C1 segment of cervical spinal cord (tissue), 14 donors: ENCODE data around the gene TOGARAM2.
"Not testable (repeated sequence)": the region's sequence is repeated elsewhere in the genome, so short reads cannot be mapped to it uniquely, and the experiment has no call there.

Source experiments
- DNase-seq, 14 donors: peaks; one replicate each; lab custom pipeline; 2025; lab: John Stamatoyannopoulos, UW

Gene TOGARAM2

GRCh38 chr2:29072251-29072650 lies 91.2 kb downstream of the TOGARAM2 start:
- DNase-seq, result no peak

DNA sequence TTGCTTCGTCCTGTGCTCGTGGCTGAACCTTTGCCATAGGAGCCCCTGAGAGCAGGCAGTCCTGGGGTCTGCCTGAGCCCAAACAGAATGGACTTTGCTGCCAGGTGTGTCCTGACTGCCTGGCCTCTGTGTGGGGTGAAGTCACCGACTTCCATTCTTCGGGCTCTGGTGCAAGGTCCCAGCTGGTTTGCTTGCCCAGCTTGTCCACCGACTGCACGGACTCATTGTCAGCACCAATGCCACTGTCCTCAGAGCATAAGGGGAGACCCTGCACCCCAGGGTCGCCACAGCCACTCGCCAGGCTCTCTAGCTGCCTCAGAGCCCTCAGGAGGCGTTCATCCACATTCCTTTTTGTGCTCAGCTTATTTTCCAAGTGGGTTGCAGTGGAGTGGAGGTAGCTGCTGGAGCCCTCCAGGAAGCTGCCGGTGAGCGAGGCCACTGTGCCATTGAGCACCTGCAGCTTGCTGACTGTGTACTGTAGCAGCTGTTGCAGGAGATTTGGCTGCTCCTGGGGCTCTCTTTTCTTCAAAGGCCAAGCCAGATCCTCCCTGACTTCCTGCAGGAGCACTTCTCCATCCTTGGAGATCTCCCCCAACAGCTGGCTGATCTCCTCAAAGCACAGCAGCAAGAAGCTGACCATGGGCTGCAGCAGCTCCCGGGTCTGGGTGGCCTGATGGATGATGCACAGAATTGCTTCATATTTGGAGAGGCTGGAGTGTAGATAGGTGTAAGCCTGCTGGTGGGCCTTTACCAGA lies 92.0 kb downstream of the TOGARAM2 start:
- no peak for DNase-seq

GRCh38 chr2:29073933-29074332 lies 92.8 kb downstream of the TOGARAM2 start:
- DNase-seq, result no peak

- peak in 1 of 14 donors; percentile 20 for DNase-seq
Measured at GRCh38 chr2:29074411-29074810, 93.3 kb downstream of the TOGARAM2 start, which contains the start of gene PCARE. Gene PCARE (minus strand): TSS chr2:29074523. CDS start chr2:29074261, 262 bp downstream.

GRCh38 chr2:29075894-29076705 lies 95.0 kb downstream of the TOGARAM2 start:
- DNase-seq, result peak in 12 of 14 donors; percentile 25 to 83 (median 72)

DNA sequence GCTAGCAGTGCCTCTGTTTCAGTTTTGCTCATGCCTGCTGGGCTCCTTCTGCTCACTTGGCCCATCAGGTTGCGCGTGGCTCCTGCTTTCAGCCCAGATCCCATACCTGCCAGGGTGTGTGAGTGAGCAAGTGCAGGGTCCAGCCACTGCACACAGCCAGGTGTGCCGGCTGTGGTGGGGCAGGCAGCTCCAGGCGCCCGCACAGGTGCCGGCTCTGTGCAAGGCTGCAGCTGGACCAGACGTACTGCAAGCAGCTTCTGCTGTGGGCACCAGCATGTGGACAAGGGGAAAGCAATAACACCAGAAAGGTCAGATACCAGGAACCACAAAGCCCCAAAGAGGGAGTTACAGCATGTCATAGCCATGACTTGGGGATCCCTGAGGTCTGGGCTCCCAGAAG lies 98.8 kb downstream of the TOGARAM2 start:
- no peak for DNase-seq

DNA sequence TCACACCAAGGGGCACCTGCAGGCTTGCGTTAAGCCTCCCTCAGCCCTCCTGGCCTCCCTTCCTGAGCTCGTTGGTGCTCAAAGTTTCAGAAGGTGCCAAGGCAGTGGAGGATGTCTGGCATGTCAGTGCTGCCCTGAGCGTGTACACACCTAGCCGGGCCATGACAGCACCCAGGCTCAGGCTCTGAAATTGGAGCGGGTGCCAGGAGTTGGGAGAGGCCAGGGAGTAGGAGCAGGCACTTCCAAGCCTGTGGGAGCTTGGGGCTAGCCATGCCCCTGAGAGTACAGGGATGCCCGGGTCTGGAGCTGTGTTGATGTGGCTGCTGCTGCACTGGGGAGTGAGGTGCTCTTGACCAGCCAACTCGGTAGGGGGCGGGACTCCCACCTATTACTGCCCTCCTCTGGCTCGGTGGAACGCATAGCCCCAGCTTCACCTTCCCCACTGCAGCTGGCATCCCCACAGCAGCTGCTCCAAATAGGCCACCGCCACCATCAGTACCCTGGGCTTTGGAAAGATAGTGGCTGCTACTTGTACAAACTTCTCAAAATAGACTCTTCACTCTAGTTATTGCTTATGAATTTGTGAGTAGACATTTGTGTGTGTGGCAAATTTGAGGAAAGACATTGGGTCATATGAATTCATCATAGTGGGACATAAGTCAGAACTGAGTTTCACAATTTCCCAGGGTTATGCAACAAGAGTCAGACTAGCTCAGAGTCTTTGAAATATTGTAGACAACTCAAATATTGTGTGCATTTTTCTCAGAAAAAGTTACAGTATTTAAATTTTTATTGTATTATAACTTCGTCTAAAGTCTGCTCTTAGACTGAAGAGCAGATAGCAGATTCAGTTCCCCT lies 100.0 kb downstream of the TOGARAM2 start:
- no peak for DNase-seq

DNA sequence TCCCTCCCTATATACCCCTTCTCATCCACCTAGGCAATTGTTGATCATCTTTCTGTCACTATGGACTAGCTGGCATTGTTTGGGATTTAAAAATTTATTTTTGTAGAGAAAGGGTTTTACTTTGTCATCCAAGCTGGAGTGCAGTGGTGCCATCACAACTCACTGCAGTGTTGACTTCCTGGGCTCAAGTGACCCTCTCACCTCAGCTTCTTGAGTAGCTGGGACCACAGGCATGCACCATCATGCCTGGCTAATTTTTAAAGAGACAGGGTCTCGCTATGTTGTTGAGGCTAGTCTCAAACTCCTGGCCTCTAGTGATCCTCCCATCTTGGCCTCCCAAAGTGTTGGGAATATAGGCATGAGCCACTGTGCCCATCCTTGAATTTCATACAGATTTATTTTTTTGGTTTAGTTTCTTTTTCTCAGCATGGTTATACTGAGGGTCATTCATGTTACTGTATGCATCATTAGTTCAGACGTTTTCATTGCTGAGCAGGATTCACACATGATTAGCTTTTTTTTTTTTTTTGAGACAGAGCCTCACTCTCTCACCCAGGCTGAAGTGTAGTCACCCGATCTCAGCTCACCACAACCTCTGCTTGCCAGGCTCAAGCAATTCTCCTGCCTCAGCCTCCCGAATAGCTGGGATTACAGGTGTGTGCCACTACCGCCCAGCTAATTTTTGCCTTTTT lies 101.9 kb downstream of the TOGARAM2 start:
- no peak for DNase-seq

DNA sequence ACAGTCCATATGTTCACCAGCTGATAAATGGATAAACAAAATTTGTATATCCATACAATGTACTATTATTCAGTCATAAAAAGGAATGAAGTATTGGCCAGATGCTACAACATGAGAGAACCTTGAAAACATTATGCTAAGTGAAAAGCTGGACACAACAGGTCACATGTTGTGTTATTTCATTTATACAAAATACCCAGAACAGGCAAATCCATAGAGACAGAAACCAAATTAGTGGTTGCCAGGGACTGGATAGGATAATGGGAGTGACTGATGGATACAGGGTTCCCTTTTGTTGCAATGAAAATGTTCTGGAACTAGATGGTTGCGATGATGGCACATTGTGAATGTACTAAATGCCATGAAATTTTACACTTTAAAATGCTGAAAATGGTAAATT lies 103.5 kb downstream of the TOGARAM2 start:
- no peak for DNase-seq

DNA sequence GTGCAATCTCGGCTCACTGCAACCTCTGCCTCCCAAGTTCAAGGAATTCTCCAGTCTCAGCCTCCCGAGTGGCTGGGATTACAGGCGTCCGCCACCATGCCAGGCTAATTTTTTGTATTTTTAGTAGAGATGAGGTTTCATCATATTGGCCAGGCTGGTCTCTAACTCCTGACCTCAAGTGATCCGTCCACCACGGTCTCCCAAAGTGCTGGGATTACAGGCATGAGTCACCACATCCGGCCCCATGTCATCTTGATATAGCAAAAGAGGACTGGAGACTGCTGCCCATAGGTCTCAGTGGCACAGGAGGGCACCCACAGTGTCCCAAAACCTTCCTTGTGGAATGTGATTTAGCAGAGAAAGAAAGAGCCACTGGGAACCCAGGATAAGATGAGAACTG lies 109.2 kb downstream of the TOGARAM2 start:
- DNase-seq, result not testable (repeated sequence)

DNA sequence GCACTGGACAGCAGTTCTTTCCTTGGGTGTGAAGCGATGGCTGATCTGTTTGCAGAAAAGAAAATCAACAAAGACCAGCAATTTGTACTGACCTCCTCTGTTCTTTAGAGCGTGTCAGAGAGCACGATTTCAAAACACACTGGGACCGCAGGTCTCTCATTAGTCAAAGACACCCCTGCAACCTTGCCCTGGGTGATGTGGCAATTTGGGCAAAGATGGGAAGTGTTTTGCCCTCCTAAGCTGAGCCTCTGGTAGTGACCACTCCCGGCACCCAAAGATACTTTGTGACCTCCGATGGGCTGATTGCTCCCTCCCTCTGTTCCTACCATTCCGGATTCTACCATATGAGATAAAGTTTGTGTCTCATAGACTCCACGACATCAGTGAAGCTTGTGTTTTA lies 115.9 kb downstream of the TOGARAM2 start:
- DNase-seq, result no peak

GRCh38 chr2:29097569-29097968 lies 116.5 kb downstream of the TOGARAM2 start:
- DNase-seq, result no peak

DNA sequence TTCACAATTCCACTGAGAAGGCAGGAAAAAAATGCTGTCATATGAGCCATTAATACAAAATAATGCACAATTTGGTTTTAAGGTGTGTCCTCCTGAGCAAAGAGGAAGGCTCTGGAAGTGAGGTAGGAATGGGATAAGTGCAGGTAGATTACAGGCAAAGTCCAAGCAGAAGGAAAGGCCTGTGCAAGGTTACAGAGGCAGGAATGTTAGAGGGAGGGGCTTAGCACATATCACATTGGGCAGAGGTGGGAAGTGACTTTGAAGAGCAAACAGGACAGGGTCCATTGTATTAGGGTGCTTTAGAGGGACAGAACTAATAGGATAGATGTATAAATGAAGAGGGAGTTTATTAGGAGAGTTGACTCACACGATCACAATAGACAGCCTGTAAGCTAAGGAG lies 119.5 kb downstream of the TOGARAM2 start:
- no peak for DNase-seq
